Endothelial cell of umbilical vein (primary cell): ENCODE data around the gene TECTA. TPM values are rescaled to one million over a fixed set of nuclear protein-coding genes. Genes with fewer than 3 reads are reported as not detected.
A peak's percentile ranks its signal among the peaks of the same experiment; 100 is the strongest.

Experiments
- Bru-seq: library from RNA; stranded (reverse); fragments of 400-500 nt; gene quantifications from one replicate; lab custom pipeline; 2021; lab: Mats Ljungman, UMichigan
- BruChase-seq, 2 experiments: library from RNA; stranded (reverse); fragments of 400-500 nt; gene quantifications; one replicate each; lab custom pipeline; 2021; lab: Mats Ljungman, UMichigan
- BruUV-seq: library from RNA; stranded (reverse); fragments of 400-500 nt; replicated peaks from 2 replicates; lab custom pipeline; 2021; lab: Mats Ljungman, UMichigan
- CTCF ChIA-PET: fragments of 300-600, 350-600 bp; sonication (Branson Sonifier 250); formaldehyde crosslinking; loops from one replicate; lab custom pipeline; 2021; ENCODE audit warnings: antibody characterized with exemption, inconsistent platforms; lab: Charles Lee
- POLR2A ChIA-PET: fragments of 300-600, 350-600 bp; sonication (Branson Sonifier 250); formaldehyde crosslinking; loops from one replicate; lab custom pipeline; 2021; ENCODE audit warnings: antibody characterized with exemption, inconsistent platforms; lab: Charles Lee
- DNase-seq: peaks from one replicate; pipeline ENCODE4 v3.0.0-alpha.2; 2011; ENCODE audit warnings: low read depth, low spot score
- FAIRE-seq: peaks from 2 replicates; lab custom pipeline; 2011; peaks lifted over from hg19 to GRCh38; lab: Jason Lieb, UNC
- H2AFZ ChIP-seq: 2 replicates; pipeline ENCODE4 v1.6.0; 2012; ENCODE audit warnings: low read depth, low read length, control low read depth, inconsistent platforms
- H3K27ac ChIP-seq: 2 replicates; pipeline ENCODE4 v1.5.1; 2011; ENCODE audit warnings: low read depth, mild to moderate bottlenecking, control low read depth, low read length, moderate library complexity; ENCODE audit not compliant: insufficient read depth
- H3K27me3 ChIP-seq, 2 experiments: 2 replicates each; pipeline versions ENCODE4 v1.6.0 to v1.6.1; 2011; ENCODE audit warnings: low read length in 2 of 2, mixed read lengths in 1 of 2; ENCODE audit not compliant: control insufficient read depth in 2 of 2, insufficient read depth in 2 of 2
- H3K36me3 ChIP-seq, 2 experiments: 2 replicates in 1 of 2; 3 replicates in 1 of 2; pipeline ENCODE4 v1.5.1; 2011; ENCODE audit warnings: low read length in 2 of 2, mild to moderate bottlenecking in 1 of 2, moderate library complexity in 1 of 2; ENCODE audit not compliant: control insufficient read depth in 2 of 2, insufficient read depth in 2 of 2; ENCODE audit errors: extremely low read depth in 1 of 2
- H3K4me1 ChIP-seq: 3 replicates; pipeline ENCODE4 v1.5.1; 2011; ENCODE audit warnings: mild to moderate bottlenecking, low read length; ENCODE audit not compliant: control insufficient read depth, insufficient read depth; ENCODE audit errors: extremely low read depth
- H3K4me2 ChIP-seq: 2 replicates; pipeline ENCODE4 v1.6.1; 2011; ENCODE audit warnings: low read length, control low read depth, mixed read lengths; ENCODE audit not compliant: insufficient read depth
- H3K4me3 ChIP-seq, 3 experiments: fragments of 200-600 bp in 1 of 3; sonication (generic), shearing (Covaris generic) in 1 of 3; replicated peaks in 1 of 3; 2 replicates each; pipeline ENCODE4 v1.5.1; 2011 to 2016; ENCODE audit warnings: control low read depth in 3 of 3, low read length in 3 of 3, mild to moderate bottlenecking in 2 of 3, inconsistent platforms in 1 of 3, low read depth in 1 of 3, moderate library complexity in 1 of 3; ENCODE audit not compliant: insufficient read depth in 1 of 3
- H3K79me2 ChIP-seq: 2 replicates; pipeline ENCODE4 v1.6.0; 2012; ENCODE audit warnings: low read length, inconsistent platforms; ENCODE audit not compliant: control insufficient read depth, insufficient read depth
- H3K9ac ChIP-seq: replicated peaks from 2 replicates; pipeline ENCODE3; 2011; ENCODE audit warnings: low read length, control low read depth; ENCODE audit not compliant: insufficient read depth; ENCODE audit errors: extremely low read depth
- H3K9me1 ChIP-seq: replicated peaks from 3 replicates; pipeline ENCODE4 v1.6.0; 2011; ENCODE audit warnings: mild to moderate bottlenecking, low read length; ENCODE audit not compliant: control insufficient read depth, insufficient read depth; ENCODE audit errors: extremely low read depth
- H3K9me3 ChIP-seq: replicated peaks from 2 replicates; pipeline ENCODE4 v1.5.1; 2012; ENCODE audit warnings: low read length, inconsistent platforms; ENCODE audit not compliant: control insufficient read depth, insufficient read depth
- H4K20me1 ChIP-seq: replicated peaks from 2 replicates; pipeline ENCODE3; 2011; ENCODE audit warnings: mild to moderate bottlenecking, low read length; ENCODE audit not compliant: control insufficient read depth, insufficient read depth; ENCODE audit errors: extremely low read depth
- EZH2 ChIP-seq: IDR thresholded peaks from 2 replicates; pipeline ENCODE4 v1.6.1; 2012; ENCODE audit warnings: borderline replicate concordance, low read depth, mild to moderate bottlenecking, moderate library complexity, low read length, inconsistent platforms; ENCODE audit not compliant: severe bottlenecking
- POLR2A ChIP-seq: IDR thresholded peaks from 2 replicates; pipeline ENCODE4 v1.6.1; 2012; ENCODE audit warnings: low read depth, mild to moderate bottlenecking, control low read depth, low read length
- dilution Hi-C: fragments of 300-500 bp; cut with MboI; formaldehyde crosslinking; loops from one replicate; pipeline ENCODE4 v1.15.0; 2019; ENCODE audit warnings: low sequenced_read_pairs; ENCODE audit not compliant: extremely low pct_ligation_motif_present
- intact Hi-C: fragments of 100-400 bp; cut with micrococcal nuclease; formaldehyde crosslinking; loops from one replicate; pipeline ENCODE4 v1.10.0; 2022
- long read RNA-seq: library from polyadenylated mRNA; stranded (forward); transcript quantifications from one replicate; pipeline ENCODE4 v2.0.0, GENCODE V29; 2021
- polyA minus RNA-seq, 3 experiments: library from RNA; depleted of rRNA, polyadenylated mRNA; stranded (reverse); fragments of >200 nt; gene quantifications; 1 replicate in 1 of 3; 2 replicates in 2 of 3; pipeline ENCODE4 v1.2.3, GENCODE V29; 2011
- polyA plus RNA-seq, 4 experiments: library from polyadenylated mRNA; depleted of rRNA in 3 of 4; stranded (reverse) in 3 of 4; unstranded in 1 of 4; fragments of >200 nt; gene quantifications; 2 replicates each; pipeline versions ENCODE4 v1.2.1 to v1.2.3, GENCODE V29; 2011 to 2012; ENCODE audit warnings: missing spikeins in 1 of 4
- total RNA-seq: library from RNA; stranded (reverse); gene quantifications from 2 replicates; pipeline ENCODE4 v1.2.3, GENCODE V29; 2021
- TF ChIP-seq, protein P1 (sequence below), 2 donors: IDR thresholded peaks; 1 replicate in 1 of 2; 2 replicates in 1 of 2; pipeline ENCODE4 v1.5.1; 2011; ENCODE audit warnings: low read length in 2 of 2, mild to moderate bottlenecking in 2 of 2, moderate library complexity in 2 of 2, control low read depth in 1 of 2, inconsistent platforms in 1 of 2, low read depth in 1 of 2; ENCODE audit not compliant: insufficient read depth in 1 of 2; ENCODE audit errors: extremely low read depth in 1 of 2

The TECTA gene, protein sequence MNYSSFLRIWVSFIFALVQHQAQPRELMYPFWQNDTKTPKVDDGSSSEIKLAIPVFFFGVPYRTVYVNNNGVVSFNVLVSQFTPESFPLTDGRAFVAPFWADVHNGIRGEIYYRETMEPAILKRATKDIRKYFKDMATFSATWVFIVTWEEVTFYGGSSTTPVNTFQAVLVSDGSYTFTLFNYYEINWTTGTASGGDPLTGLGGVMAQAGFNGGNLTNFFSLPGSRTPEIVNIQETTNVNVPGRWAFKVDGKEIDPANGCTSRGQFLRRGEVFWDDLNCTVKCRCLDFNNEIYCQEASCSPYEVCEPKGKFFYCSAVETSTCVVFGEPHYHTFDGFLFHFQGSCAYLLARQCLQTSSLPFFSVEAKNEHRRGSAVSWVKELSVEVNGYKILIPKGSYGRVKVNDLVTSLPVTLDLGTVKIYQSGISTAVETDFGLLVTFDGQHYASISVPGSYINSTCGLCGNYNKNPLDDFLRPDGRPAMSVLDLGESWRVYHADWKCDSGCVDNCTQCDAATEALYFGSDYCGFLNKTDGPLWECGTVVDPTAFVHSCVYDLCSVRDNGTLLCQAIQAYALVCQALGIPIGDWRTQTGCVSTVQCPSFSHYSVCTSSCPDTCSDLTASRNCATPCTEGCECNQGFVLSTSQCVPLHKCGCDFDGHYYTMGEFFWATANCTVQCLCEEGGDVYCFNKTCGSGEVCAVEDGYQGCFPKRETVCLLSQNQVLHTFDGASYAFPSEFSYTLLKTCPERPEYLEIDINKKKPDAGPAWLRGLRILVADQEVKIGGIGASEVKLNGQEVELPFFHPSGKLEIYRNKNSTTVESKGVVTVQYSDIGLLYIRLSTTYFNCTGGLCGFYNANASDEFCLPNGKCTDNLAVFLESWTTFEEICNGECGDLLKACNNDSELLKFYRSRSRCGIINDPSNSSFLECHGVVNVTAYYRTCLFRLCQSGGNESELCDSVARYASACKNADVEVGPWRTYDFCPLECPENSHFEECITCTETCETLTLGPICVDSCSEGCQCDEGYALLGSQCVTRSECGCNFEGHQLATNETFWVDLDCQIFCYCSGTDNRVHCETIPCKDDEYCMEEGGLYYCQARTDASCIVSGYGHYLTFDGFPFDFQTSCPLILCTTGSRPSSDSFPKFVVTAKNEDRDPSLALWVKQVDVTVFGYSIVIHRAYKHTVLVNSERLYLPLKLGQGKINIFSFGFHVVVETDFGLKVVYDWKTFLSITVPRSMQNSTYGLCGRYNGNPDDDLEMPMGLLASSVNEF (N-terminal part only)
- 0.28 and 0.44 TPM in 2 replicates for total RNA-seq
- polyA plus RNA-seq: 0.69 and 0.97 TPM in 2 replicates
- 0.45 and 0.51 TPM in 2 replicates for polyA plus RNA-seq (2011; cell fraction: cytosol; rRNA removed)
- 2.9 and 5.2 TPM in 2 replicates for polyA plus RNA-seq (2011; cell fraction: nucleus; rRNA removed)
- 0.35 TPM in 2 replicates for polyA plus RNA-seq (2012)
- 1.4 and 2.1 TPM in 2 replicates for polyA minus RNA-seq
- not detected for polyA minus RNA-seq (2011; cell fraction: cytosol; rRNA and poly(A)+ RNA removed)
- 2.7 and 4.6 TPM in 2 replicates for polyA minus RNA-seq (2011; cell fraction: nucleus; rRNA and poly(A)+ RNA removed)
- percentile 26 among the genes with signal in this experiment for Bru-seq, nascent RNA
- BruChase-seq, experiment 1, labeled RNA remaining after a 6-hour chase: percentile 21 among the genes with signal in this experiment
- percentile 25 among the genes with signal in this experiment for BruChase-seq, experiment 2, labeled RNA remaining after a 2-hour chase
- long read RNA-seq, partial matches to known transcripts: 0 of 1 reads
- long read RNA-seq, other reads (novel, unspliced or antisense): 1 of 1 reads

DNA sequence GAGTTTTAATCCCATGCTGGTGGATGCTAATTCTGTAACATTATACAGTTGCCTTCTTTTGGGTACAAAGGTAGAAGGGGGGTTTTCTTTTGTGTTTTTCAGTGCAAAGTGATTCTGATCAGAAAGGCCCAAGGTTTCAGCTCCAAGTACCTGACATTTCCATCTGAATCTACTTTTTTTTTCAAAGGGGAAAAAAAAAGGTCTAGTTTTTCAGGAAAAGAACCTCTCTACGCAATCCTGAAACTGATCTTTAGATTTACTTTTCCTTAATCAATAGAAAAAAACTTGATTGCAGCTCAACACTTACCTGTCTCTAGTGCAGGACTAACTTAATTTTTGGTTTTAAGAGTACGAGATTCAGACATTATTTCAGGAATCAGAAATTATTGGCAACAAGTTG, at the start of gene TECTA:
Gene TECTA, plus strand, starts transcription at position 301 of the 400 bp plus-strand sequence. CDS start 1,423 bp downstream, outside the sequence.
- Histone ChIP-seq H3K9me1 (no peaks in the 10 kb centered on the region), H3K9ac (no peak within 1 kb of the TSS), H3K4me2 (no peak within 1 kb of the TSS), H3K27me3 (no peaks in the 10 kb centered on the region), H4K20me1 (peaks cover 2% of the 10 kb centered on the region), H3K79me2 (no peaks in the 10 kb centered on the region), H3K9me3 (no peaks in the 10 kb centered on the region), H2AFZ (no peak within 1 kb of the TSS), H3K4me1 (no peaks in the 10 kb centered on the region), H3K27ac (no peak within 1 kb of the TSS), H3K36me3 (no peaks in the 10 kb centered on the region), H3K4me3 (no peak within 1 kb of the TSS)
- dilution Hi-C loops (no loop called here), intact Hi-C loops (no loop called here)
- CTCF ChIA-PET: interaction anchor here (1.2 kb wide), 1 partner anchor 94 kb away, joined by 3 read pairs; no protein-coding TSS in a partner anchor
- DNase-seq: no peak
- POLR2A ChIA-PET: no interaction called here
- FAIRE-seq: no peak
- TF ChIP-seq EZH2 (no peak), POLR2A (no peak)
- TF ChIP-seq, protein P1, sequence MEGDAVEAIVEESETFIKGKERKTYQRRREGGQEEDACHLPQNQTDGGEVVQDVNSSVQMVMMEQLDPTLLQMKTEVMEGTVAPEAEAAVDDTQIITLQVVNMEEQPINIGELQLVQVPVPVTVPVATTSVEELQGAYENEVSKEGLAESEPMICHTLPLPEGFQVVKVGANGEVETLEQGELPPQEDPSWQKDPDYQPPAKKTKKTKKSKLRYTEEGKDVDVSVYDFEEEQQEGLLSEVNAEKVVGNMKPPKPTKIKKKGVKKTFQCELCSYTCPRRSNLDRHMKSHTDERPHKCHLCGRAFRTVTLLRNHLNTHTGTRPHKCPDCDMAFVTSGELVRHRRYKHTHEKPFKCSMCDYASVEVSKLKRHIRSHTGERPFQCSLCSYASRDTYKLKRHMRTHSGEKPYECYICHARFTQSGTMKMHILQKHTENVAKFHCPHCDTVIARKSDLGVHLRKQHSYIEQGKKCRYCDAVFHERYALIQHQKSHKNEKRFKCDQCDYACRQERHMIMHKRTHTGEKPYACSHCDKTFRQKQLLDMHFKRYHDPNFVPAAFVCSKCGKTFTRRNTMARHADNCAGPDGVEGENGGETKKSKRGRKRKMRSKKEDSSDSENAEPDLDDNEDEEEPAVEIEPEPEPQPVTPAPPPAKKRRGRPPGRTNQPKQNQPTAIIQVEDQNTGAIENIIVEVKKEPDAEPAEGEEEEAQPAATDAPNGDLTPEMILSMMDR (IDR thresholded peaks at IDR 0.05; ENCODE audit: extremely low read depth in 1 of 2, insufficient read depth in 1 of 2, low read depth in 1 of 2, low read length in 2 of 2): no peak
- no TSS peak for BruUV-seq
